ENCODE data around the gene EIF4E1B. TPM values are rescaled to one million over a fixed set of nuclear protein-coding genes. Genes with fewer than 3 reads are reported as not detected.

Gene EIF4E1B
- total RNA-seq, 2 donors from 2014 or later, result not detected

DNA sequence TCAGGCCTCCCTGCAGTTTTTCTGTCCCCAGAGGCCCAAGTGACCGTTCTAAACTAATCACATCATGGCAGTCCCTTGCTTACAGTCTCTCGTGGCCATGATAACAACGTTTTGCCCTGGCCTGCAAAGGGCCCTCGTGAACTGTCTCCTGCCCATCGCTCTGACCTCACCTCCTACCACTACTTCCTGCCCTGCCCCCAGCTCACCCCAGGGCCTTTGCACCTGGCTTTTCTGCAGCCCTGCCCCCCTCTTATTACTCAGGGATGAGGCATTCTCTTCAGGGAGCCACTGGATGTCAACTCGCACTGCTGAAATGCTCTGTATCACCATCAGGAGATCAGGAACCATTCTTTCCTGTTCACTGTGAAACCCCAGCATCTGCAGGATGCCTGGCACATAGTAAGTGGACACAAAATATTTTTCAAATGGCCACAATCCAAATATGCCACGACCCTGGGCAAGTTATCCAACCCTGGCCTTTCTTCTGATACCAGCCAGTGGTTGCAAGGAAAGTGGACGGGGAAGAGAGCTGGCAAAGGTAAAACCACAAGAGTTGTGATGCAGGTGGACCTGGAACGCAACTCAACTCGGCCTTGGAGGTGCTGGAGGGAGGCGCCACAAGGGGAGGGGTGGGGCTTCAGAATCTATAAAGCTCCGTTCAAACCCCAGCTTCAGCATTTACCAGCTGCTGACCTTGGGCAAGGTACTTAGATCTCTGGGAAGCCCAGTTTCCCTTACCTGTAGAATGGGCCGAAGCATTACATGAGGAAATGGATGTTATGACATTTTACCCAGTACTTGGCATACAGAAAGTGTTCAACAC lies 1.9 kb upstream of the EIF4E1B start:
- ATAC-seq (replicated peaks), result no peak
- Mint-ChIP-seq H3K27ac (no peak overlapping the region), H3K27me3 (peaks cover 46% of the 10 kb centered on the region), H3K4me3 (peak overlapping the region; percentile 12), H3K9me3 (no peaks in the 10 kb centered on the region), H3K36me3 (ENCODE audit: low read depth) (no peaks in the 10 kb centered on the region), H3K4me1 (no peaks in the 10 kb centered on the region)

DNA sequence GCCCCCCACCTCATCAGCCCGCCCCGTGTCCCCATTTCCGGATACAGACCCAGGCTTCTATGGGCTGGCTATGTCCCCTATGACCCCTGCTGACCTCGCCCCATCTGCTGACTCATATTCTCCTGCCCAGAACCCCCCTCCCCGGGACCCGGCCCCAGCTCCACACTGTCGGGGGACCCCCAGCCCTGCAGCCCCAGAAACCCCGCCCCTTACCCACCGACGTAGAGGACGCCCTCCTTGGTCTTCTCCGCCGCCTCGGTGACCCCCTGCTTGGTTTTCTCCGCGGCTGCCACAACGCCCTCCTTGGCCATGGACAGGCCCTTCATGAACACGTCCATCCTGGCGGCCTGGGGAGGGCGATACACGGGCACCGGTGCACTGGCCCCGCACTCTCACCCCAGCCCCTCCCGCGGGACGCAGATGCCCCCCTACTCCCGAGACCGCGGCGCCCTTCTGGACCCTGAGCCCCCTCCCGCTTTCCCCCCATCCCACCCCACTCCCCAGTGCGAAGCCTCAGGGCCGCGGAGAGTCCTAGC lies 1.1 kb upstream of the EIF4E1B start:
- ATAC-seq (replicated peaks), result no peak
- no peaks in the 10 kb centered on the region for H3K36me3 Mint-ChIP-seq (ENCODE audit: low read depth)
- H3K4me1 Mint-ChIP-seq, result no peaks in the 10 kb centered on the region
- peaks cover 49% of the 10 kb centered on the region for H3K27me3 Mint-ChIP-seq
- H3K4me3 Mint-ChIP-seq, result peak overlapping the region; percentile 12
- H3K27ac Mint-ChIP-seq, result no peak overlapping the region
- no peaks in the 10 kb centered on the region for H3K9me3 Mint-ChIP-seq

DNA sequence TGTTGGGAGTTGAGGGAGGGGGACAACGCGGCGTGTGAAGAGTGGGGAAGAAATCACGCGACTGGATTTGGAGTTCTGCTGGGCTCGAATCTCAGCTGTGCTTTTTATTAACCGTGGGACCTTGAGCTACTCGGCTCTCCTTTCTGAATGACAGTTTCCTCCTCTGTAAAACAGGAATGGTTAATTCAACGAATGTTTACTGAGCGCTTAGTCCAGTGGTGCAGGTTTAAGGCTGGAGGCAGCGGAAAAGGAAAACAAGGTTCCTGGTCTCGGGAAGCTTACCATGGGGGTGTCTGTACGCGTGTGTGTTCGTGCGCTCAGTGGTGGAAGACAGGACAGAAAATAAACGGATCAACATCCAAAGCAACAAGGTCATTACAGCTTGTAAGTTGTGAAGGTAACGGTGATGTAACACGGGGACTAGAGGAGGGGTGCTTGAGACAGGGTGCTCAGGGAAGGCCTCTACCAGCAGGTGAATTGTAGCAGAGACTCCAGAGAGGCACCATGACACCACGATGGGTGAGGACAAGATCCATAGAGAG lies 277 bp downstream of the EIF4E1B start:
- H3K4me1 Mint-ChIP-seq, result no peaks in the 10 kb centered on the region
- H3K9me3 Mint-ChIP-seq, result no peaks in the 10 kb centered on the region
- peak overlapping the region; percentile 48 for H3K4me3 Mint-ChIP-seq
- H3K36me3 Mint-ChIP-seq (ENCODE audit: low read depth), result no peaks in the 10 kb centered on the region
- no peak overlapping the region for H3K27ac Mint-ChIP-seq
- H3K27me3 Mint-ChIP-seq, result peaks cover 56% of the 10 kb centered on the region
- no peak for ATAC-seq (replicated peaks)

DNA sequence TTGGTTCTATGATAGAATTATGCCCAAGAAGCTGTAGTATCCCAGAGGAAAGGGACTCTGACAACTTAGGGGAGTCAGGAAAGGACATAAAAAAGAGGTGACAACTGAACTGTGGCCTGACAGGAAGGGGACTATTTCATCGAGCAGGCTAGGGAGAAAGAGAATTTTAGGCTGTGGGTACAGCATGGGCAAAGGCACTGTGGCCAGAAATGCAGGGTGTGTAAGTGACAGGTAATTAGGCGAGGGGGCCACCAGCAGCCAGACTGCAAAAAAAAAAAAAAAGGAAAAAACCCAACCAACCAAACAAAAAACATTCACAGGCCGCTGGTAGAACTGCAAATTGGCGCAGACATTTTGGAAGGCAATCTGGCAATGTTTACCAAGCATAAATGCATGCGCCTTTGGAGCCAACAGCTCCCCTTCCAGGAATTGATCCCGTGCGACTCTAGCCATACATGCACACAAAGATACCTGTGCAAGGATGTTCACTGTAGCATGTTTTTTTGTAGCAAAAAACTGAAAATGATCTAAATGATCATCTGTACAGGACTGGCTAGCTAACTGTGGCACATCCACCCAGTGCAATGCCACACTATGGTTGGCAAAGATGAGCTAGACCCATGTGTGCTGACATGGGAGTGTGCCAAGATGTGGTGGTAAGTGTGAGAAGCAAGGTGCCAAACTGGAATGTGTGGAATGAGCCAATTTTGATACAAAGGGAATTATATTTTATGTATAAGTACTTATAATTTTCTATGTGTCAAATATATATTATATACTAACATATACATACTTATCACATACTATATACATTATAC lies 1.1 kb downstream of the EIF4E1B start:
- no peak overlapping the region for H3K27ac Mint-ChIP-seq
- no peak overlapping the region for H3K4me3 Mint-ChIP-seq
- no peaks in the 10 kb centered on the region for H3K36me3 Mint-ChIP-seq (ENCODE audit: low read depth)
- no peaks in the 10 kb centered on the region for H3K9me3 Mint-ChIP-seq
- peaks cover 52% of the 10 kb centered on the region for H3K27me3 Mint-ChIP-seq
- no peaks in the 10 kb centered on the region for H3K4me1 Mint-ChIP-seq
- no peak for ATAC-seq (replicated peaks)

DNA sequence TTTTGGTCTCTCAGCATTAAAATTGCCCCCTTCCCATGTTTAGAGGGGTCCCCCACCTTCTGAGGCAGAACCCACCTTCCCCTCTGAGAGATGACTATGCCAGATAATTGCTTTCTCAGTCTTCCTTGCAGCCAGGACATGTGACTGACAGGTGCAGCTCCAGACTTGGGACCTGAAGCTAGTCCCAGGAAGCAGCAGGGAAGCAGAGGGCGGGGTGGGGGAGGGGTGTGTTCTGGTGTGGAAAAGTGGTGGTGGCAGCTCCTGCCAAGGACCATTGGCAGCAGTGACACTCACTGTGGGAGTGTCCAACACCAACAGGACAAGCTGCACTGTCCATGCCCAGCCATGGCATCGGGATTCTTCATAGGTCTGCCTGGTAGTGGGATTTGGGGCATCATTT lies 2.3 kb downstream of the EIF4E1B start:
- H3K27me3 Mint-ChIP-seq, result peaks cover 42% of the 10 kb centered on the region
- no peak overlapping the region for H3K4me3 Mint-ChIP-seq
- no peaks in the 10 kb centered on the region for H3K4me1 Mint-ChIP-seq
- no peak overlapping the region for H3K27ac Mint-ChIP-seq
- no peaks in the 10 kb centered on the region for H3K9me3 Mint-ChIP-seq
- no peaks in the 10 kb centered on the region for H3K36me3 Mint-ChIP-seq (ENCODE audit: low read depth)
- ATAC-seq (replicated peaks), result no peak

DNA sequence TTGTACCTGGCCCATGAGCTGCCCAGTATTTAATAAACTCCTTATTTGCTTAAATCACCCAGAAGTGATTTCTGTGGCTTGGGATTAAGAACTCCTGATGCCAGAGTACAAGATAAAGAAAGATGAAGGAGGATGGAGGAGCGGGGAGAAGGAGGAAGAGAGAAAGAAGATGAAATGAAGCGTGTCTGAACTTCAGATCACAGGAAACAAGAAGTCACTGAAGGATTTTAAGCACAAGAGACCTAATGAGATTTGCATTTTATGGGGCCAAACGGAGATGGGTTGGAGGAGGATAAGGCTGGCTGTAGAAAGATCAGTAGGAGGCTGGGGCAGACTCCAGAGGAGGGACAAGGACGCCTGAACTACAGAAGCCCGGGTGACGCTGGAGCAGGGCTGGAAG lies 3.1 kb downstream of the EIF4E1B start:
- peaks cover 35% of the 10 kb centered on the region for H3K27me3 Mint-ChIP-seq
- H3K36me3 Mint-ChIP-seq (ENCODE audit: low read depth), result no peaks in the 10 kb centered on the region
- no peak for ATAC-seq (replicated peaks)
- H3K4me1 Mint-ChIP-seq, result no peaks in the 10 kb centered on the region
- H3K4me3 Mint-ChIP-seq, result no peak overlapping the region
- H3K27ac Mint-ChIP-seq, result no peak overlapping the region
- no peaks in the 10 kb centered on the region for H3K9me3 Mint-ChIP-seq

DNA sequence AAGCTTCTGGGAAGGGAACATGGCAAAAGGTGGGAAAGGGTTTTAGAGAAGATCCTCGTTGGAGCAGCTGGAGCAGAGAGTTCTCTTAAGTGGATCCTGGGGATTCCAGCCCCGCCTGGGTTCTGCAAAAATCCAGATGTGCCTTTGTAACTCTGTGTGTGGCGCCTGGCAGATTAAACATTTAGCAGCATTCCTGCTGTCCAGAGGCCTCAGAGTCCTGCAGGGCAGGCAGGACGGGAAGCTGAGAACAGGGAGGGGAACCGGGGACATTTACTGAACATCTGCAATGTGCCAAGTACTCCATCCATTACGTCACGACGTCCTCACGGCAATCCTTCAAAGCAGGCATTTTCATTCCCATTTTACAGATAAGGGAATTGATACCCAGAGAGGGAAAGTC lies 6.0 kb downstream of the EIF4E1B start:
- Mint-ChIP-seq H3K9me3 (no peaks in the 10 kb centered on the region), H3K36me3 (ENCODE audit: low read depth) (no peaks in the 10 kb centered on the region), H3K27ac (no peak overlapping the region), H3K4me1 (no peaks in the 10 kb centered on the region), H3K4me3 (no peak overlapping the region), H3K27me3 (peaks cover 22% of the 10 kb centered on the region)
- no peak for ATAC-seq (replicated peaks)

DNA sequence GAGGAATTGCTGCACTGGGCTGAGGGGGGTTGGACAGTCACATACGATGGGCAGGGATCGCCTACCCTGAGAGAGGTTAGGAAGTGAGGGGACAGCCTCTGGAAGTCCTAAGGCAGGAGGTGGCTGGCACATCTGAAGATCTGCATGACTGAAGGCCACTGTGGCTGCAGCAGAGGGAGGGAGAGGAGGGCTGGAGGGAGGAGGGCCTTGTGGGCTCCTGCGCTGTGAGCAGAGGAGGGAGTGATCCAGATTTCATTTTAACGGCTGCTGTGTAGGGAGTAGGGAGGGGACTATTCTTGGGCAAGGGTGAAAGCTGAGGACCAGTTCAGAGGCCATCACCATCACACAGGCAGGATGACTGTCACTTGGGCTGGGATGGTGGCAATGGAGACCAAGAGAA lies 7.1 kb downstream of the EIF4E1B start:
- Mint-ChIP-seq H3K36me3 (ENCODE audit: low read depth) (no peaks in the 10 kb centered on the region), H3K27ac (no peak overlapping the region), H3K9me3 (no peaks in the 10 kb centered on the region), H3K27me3 (peaks cover 17% of the 10 kb centered on the region), H3K4me1 (no peaks in the 10 kb centered on the region), H3K4me3 (no peak overlapping the region)
- no peak for ATAC-seq (replicated peaks)

DNA sequence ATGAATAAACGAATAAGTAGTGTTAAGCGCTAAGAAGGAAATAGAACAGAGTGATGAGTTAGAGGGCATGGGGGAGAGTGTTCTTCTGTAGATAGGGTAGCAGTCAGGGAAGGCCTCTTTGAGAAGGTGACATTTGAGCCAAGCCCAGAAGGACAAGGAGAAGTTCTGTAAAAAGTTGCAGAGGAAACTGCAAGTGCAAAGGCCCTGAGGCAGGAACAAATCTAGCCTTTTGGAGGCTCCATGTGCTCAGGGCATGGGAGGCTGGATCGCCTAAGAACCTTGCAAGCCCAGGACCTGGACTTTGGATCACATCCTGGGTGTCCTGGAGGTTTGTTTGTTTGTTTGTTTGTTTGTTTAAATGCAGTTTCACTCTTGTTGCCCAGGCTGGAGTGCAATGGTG lies 8.0 kb downstream of the EIF4E1B start:
- Mint-ChIP-seq H3K36me3 (ENCODE audit: low read depth) (no peaks in the 10 kb centered on the region), H3K4me1 (no peaks in the 10 kb centered on the region), H3K9me3 (no peaks in the 10 kb centered on the region), H3K27me3 (peaks cover 16% of the 10 kb centered on the region), H3K4me3 (no peak overlapping the region), H3K27ac (no peak overlapping the region)
- ATAC-seq (replicated peaks), result no peak

DNA sequence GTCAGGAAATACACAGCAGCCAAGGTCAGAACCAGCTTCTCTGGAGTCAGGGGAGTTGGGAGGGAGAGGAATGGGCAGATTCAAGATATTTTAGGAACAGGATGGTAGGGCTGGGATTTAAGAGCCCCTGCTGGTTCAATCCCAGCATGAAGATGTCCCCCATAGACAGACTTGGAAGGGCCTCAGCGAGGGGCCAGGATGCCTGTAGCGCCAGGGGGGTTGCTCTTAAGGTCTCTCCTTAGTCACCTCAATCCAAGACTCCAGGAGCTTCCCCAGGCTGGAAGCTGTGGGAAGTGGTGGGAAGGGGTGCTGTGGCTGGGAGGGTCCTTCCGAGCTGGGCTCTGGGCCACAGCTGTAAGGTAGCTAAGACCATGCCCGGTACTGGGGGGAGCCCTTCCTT lies 8.7 kb downstream of the EIF4E1B start:
- Mint-ChIP-seq H3K27ac (no peak overlapping the region), H3K36me3 (ENCODE audit: low read depth) (no peaks in the 10 kb centered on the region), H3K9me3 (no peaks in the 10 kb centered on the region), H3K4me1 (no peaks in the 10 kb centered on the region), H3K4me3 (no peak overlapping the region), H3K27me3 (peaks cover 8% of the 10 kb centered on the region)
- ATAC-seq (replicated peaks), result no peak

DNA sequence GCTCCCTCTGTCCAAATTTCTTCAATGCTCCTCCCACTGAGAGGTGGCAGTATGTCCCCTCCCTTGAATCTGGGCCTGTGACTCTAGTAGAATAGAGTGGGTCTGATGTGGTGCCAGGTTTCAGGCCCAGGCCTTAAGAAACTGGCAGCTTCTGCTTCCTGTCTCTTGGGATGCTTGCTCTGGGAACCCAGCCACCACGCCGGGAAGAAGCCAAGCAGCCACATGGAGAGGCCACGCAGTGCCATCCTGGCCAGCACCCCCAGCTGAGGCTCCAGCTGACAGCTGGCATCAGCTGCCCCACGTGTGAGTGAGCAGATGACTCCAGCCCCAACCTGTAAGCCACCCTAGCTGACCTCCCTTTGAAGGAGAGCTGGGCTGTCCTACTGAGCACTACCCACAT lies 9.5 kb downstream of the EIF4E1B start:
- Mint-ChIP-seq H3K4me1 (no peaks in the 10 kb centered on the region), H3K9me3 (no peaks in the 10 kb centered on the region), H3K4me3 (no peak overlapping the region), H3K36me3 (ENCODE audit: low read depth) (no peaks in the 10 kb centered on the region), H3K27ac (no peak overlapping the region), H3K27me3 (peaks cover 5% of the 10 kb centered on the region)
- no peak for ATAC-seq (replicated peaks)

DNA sequence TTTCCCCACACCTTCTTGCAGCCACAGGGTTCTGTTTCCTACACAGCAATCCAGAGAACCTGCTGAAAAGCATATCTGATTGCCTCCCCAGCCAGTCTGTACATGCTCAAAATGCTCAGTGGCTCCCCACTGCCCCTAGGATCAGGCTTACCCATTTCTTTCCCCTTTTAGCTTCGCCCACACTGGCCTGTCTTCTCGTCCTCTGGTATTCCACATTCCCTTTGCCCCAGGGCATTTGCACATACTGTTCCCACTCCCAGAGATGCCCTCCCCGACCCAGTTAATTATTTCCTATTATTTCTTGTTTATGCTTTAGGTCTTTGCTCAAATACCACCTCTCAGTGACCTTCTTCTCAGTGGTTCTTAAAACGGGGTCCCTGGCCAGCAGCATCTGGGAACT lies 10.1 kb downstream of the EIF4E1B start:
- Mint-ChIP-seq H3K4me1 (no peaks in the 10 kb centered on the region), H3K4me3 (no peak overlapping the region), H3K36me3 (ENCODE audit: low read depth) (no peaks in the 10 kb centered on the region), H3K27ac (no peak overlapping the region), H3K27me3 (no peaks in the 10 kb centered on the region), H3K9me3 (no peaks in the 10 kb centered on the region)
- no peak for ATAC-seq (replicated peaks)

DNA sequence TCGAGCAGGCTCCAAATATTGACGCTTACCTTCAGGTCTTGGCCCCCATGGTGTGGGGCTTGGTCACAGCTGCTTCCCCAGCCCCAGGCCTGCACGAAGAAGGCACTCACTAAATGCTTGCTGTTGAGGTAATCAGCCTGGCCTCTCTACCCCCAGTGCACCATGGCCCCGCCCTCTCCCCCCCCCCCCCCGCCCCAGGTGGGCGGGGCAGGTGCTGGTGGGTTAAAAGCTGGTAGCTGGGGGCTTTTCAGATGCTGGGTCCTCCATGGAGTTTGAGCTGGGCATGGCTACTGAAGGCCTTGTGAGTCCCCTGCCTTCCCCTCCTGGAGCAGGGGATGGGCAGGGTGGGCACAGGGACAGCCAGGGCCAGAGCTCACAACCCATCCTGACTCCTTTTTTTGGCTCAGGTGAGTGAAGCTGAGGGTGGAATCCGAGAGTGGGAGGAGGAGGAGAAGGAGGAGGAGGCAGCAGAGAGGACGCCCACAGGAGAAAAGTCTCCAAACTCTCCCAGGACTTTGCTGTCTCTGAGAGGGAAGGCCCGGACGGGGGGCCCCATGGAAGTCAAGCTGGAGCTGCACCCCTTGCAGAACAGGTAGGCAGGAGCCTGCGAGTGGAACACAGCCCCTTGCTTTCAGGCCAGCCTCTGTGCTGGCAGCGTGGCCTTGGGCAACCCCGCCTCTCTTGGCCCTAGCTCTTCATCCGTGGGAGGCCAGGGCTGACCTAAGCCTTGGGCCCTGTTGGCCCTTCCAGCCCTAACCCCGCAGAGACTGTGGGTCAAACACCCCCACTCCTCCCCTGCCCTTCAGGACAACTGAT lies 12.4 kb downstream of the EIF4E1B start:
- H3K36me3 Mint-ChIP-seq (ENCODE audit: low read depth), result no peaks in the 10 kb centered on the region
- no peaks in the 10 kb centered on the region for H3K9me3 Mint-ChIP-seq
- peaks cover 5% of the 10 kb centered on the region for H3K4me1 Mint-ChIP-seq
- H3K27ac Mint-ChIP-seq, result no peak overlapping the region
- no peak for ATAC-seq (replicated peaks)
- H3K4me3 Mint-ChIP-seq, result no peak overlapping the region
- no peaks in the 10 kb centered on the region for H3K27me3 Mint-ChIP-seq

All from activated T-helper 17 cell treated with anti-CD3 and anti-CD28 coated beads, Interleukin-2, amount 50 U/mL, for 72 hours (primary cell).